Kidney (tissue), 14 donors: ENCODE measurements around the gene CAMTA1. TPM values are rescaled to one million over a fixed set of nuclear protein-coding genes. Genes with fewer than 3 reads are reported as not detected.

Experiments
- DNase-seq, 5 donors: peaks; one replicate each; pipeline ENCODE4 v3.0.0-alpha.2; 2013 to 2020
- FAIRE-seq: peaks from 2 replicates; lab custom pipeline; 2012; peaks lifted over from hg19 to GRCh38; lab: Jason Lieb, UNC
- H3K27ac ChIP-seq, 2 donors: one replicate each; pipeline ENCODE4 v1.7.0; 2013; ENCODE audit warnings: low read depth in 2 of 2, low read length in 2 of 2, inconsistent platforms in 1 of 2
- H3K27me3 ChIP-seq: one replicate; pipeline ENCODE4 v1.7.1; 2013; ENCODE audit warnings: low read length, inconsistent platforms; ENCODE audit not compliant: control insufficient read depth, insufficient read depth
- H3K36me3 ChIP-seq, 3 donors: one replicate each; pipeline versions ENCODE4 v1.7.0 to v1.7.1; 2013; ENCODE audit warnings: low read length in 3 of 3, control low read depth in 1 of 3, inconsistent platforms in 1 of 3; ENCODE audit not compliant: insufficient read depth in 3 of 3, control insufficient read depth in 2 of 3
- H3K4me1 ChIP-seq, 3 donors: one replicate each; pipeline versions ENCODE4 v1.7.0 to v1.7.1; 2013; ENCODE audit warnings: low read length in 3 of 3, inconsistent platforms in 1 of 3, low read depth in 1 of 3; ENCODE audit not compliant: control insufficient read depth in 2 of 3, insufficient read depth in 2 of 3
- H3K4me3 ChIP-seq, 3 donors: one replicate each; pipeline versions ENCODE4 v1.7.0 to v1.8.1; 2013; ENCODE audit warnings: low read length in 3 of 3, control low read depth in 1 of 3, inconsistent platforms in 1 of 3
- H3K9ac ChIP-seq, 3 donors: one replicate each; pipeline versions ENCODE4 v1.7.0 to v1.7.1; 2013; ENCODE audit warnings: low read length in 3 of 3, control low read depth in 1 of 3, inconsistent platforms in 1 of 3
- H3K9me3 ChIP-seq, 3 donors: one replicate each; pipeline versions ENCODE4 v1.7.0 to v1.7.1; 2013; ENCODE audit warnings: low read length in 3 of 3, control low read depth in 1 of 3, inconsistent platforms in 1 of 3; ENCODE audit not compliant: control insufficient read depth in 2 of 3, insufficient read depth in 1 of 3
- intact Hi-C: fragments of 100-400 bp; cut with DNase I; formaldehyde crosslinking; loops from one replicate; pipeline ENCODE4 v1.11.1; 2022
- polyA plus RNA-seq: library from polyadenylated mRNA; stranded (reverse); fragments of 350-450 nt; fragmentation: Illumina TruSeq; extraction: RNeasy Lipid Tissue Mini Kit (QIAGEN cat#74804); gene quantifications from one replicate; pipeline ENCODE4 v1.2.3, GENCODE V29; 2014; ENCODE audit warnings: low read depth, low replicate concordance; ENCODE audit not compliant: insufficient read depth
- total RNA-seq: library from RNA; stranded (reverse); fragmentation: NEBNext Ultra II Directional; extraction: Animal tissue kit (Norgen Biotek cat#: 25700); gene quantifications from one replicate; pipeline ENCODE4 v1.2.1, GENCODE V29; 2021
- TF ChIP-seq, protein P1 (sequence below): IDR thresholded peaks from 3 replicates; pipeline ENCODE4 v1.5.1; 2012; ENCODE audit warnings: mild to moderate bottlenecking, moderate library complexity, borderline replicate concordance; ENCODE audit not compliant: insufficient read depth; ENCODE audit errors: extremely low read depth
- donor health status: control.
- donor health status: control.
- donor health status: control.
- donor health status: control.
- donor health status: control.
- donor health status: DM: yes; HTN: yes; CAD: no.
- donor health status: Normal renal cell carcinoma (clear cell type).

Gene CAMTA1
- total and polyA plus RNA-seq, 2 donors from 2014 or later: 79.0 to 170 TPM

DNA sequence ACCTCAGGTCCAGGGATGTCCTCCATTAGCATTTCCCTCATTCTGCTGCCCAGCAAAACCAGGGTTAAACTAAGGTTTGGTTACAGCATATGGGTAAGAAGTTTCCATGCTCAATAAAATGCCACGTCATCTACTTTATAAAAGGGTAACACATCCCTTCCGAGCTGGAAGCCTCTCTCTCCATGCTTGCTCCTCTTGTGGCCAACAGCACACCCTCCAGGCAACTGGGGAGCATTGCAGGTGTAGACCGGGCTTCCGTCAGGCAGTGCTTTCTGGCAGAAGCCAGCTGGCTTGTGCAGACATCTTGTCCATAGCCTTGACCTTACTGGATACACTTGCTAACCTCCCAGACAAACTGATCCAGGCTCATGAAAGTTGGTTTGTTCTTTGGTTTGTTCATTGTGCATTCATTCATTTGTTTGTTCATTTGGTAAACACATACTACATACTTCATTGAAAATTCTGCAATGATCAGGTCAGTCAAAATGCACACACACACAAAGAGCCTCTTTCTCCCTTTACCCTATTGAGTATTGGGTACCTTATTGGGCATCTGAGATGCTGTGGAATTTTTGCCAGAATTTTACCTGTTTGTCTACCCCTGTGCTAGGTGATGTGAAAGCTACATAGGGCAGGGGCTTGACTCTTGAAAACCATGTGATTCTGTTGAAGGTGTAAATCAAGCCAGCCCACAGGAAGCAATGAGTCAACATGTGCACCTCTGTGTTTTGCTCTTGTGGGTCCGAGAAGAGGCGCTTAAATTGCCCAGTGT lies 422.8 kb downstream of the CAMTA1 start:
- H3K36me3 ChIP-seq: no peaks in the 10 kb centered on the region
- peak in 4 of 5 donors; percentile 77 to 85 (median 80) for DNase-seq

DNA sequence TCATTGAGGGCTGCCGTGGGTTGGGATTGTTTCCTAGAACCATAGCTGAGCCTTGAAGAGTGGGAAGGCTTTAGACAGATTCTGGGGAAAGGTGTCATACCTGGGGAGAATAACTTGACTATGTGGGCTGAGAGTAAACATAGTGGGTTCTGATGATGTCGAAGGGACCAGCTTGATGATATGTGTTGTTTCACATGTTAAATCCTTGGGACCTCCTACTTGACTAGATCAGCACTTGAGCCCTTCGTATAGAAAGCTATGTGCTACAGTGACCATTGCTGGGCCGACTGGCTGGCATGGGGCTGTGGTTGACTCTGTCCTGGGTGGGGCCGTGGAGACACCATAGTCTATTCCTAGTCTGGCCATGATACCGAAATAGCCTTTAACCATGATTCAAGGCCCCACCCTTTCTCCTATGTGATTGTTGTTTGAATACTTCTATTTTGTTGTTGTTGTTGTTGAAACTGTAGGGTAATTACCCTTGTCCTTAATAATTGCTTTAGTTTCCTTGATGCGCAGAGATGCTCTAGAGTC lies 423.5 kb downstream of the CAMTA1 start:
- no peak for FAIRE-seq
- H3K4me1 ChIP-seq: no peaks in the 10 kb centered on the region
- intact Hi-C loops: no loop called here

More for the DNA sequence above, 422.8 kb downstream of the CAMTA1 start:
- Histone ChIP-seq H3K9me3 (no peaks in the 10 kb centered on the region), H3K27ac (no peak overlapping the region), H3K4me3 (no peak overlapping the region), H3K4me1 (no peaks in the 10 kb centered on the region), H3K27me3 (no peaks in the 10 kb centered on the region), H3K9ac (no peak overlapping the region)
- intact Hi-C loops: no loop called here
- TF ChIP-seq, protein P1, sequence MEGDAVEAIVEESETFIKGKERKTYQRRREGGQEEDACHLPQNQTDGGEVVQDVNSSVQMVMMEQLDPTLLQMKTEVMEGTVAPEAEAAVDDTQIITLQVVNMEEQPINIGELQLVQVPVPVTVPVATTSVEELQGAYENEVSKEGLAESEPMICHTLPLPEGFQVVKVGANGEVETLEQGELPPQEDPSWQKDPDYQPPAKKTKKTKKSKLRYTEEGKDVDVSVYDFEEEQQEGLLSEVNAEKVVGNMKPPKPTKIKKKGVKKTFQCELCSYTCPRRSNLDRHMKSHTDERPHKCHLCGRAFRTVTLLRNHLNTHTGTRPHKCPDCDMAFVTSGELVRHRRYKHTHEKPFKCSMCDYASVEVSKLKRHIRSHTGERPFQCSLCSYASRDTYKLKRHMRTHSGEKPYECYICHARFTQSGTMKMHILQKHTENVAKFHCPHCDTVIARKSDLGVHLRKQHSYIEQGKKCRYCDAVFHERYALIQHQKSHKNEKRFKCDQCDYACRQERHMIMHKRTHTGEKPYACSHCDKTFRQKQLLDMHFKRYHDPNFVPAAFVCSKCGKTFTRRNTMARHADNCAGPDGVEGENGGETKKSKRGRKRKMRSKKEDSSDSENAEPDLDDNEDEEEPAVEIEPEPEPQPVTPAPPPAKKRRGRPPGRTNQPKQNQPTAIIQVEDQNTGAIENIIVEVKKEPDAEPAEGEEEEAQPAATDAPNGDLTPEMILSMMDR: peak; percentile 79
- FAIRE-seq: no peak

DNA sequence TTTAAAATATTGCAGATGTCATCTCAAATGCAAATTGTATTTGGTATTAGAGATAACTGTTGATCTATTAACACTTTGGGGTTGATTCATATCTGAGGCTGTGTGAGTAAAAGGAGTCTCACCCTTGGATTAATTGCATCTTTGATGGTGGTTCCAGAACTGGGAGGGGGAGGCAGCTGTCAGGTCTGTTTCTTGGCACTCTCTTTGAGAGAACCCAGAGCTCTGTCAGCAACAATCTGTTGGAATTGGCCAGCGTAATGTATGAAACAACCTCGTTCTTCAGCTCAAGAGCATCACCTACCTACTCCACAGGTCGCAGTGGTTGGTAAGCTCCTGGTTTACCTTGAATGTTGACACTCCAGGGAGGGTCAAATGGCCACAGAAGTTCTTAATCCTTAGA lies 424.1 kb downstream of the CAMTA1 start:
- no peaks in the 10 kb centered on the region for H3K4me1 ChIP-seq
- no peaks in the 10 kb centered on the region for H3K27me3 ChIP-seq
- TF ChIP-seq, protein P1: no peak
- H3K9me3 ChIP-seq: no peaks in the 10 kb centered on the region
- H3K4me3 ChIP-seq: no peak overlapping the region
- intact Hi-C loops: no loop called here
- H3K9ac ChIP-seq: no peak overlapping the region
- no peak overlapping the region for H3K27ac ChIP-seq
- DNase-seq: no peak
- no peak for FAIRE-seq
- no peaks in the 10 kb centered on the region for H3K36me3 ChIP-seq

More for the DNA sequence above, 423.5 kb downstream of the CAMTA1 start:
- H3K27ac ChIP-seq: no peak overlapping the region
- H3K9ac ChIP-seq: no peak overlapping the region
- TF ChIP-seq, protein P1: no peak
- no peaks in the 10 kb centered on the region for H3K9me3 ChIP-seq
- H3K4me3 ChIP-seq: no peak overlapping the region
- H3K27me3 ChIP-seq: no peaks in the 10 kb centered on the region
- no peaks in the 10 kb centered on the region for H3K36me3 ChIP-seq
- DNase-seq: no peak
